ENCODE results near the gene CALR.
"Not testable (repeated sequence)": the region's sequence is repeated elsewhere in the genome, so short reads cannot be mapped to it uniquely, and the experiment has no call there.

CALR gene

GRCh38 chr19:12952488-12953137, 14.2 kb downstream of the CALR start:
- DNase-seq (ENCODE audit: low read depth) = no peak

DNA sequence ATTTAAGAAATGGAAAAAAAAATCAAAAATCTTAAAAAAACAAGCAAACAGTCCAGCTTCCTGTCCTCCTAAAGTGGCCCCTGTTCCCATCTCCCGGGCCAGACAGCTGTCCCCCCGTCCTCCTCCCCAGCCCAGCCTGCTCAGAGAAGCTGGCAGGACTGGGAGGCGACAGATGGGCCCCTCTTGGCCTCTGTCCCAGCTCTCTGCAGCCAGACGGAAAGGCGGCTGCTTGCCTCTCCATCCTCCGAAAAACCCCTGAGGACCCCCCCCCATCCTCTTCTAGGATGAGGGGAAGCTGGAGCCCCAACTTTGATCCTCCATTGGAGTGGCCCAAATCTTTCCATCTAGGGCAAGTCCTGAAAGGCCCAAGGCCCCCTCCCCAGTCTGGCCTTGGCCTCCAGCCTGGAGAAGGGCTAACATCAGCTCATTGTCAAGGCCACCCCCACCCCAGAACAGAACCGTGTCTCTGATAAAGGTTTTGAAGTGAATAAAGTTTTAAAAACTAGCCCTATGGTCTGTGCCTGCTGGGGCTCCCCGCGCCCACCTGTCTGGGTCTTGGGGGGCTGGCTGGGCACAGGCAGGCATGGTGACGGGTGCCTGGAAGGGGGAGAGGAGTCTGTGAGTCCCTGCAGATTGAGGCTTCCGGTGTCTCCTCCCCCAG, 14.9 kb downstream of the CALR start:
- DNase-seq (ENCODE audit: low read depth) = no peak

DNA sequence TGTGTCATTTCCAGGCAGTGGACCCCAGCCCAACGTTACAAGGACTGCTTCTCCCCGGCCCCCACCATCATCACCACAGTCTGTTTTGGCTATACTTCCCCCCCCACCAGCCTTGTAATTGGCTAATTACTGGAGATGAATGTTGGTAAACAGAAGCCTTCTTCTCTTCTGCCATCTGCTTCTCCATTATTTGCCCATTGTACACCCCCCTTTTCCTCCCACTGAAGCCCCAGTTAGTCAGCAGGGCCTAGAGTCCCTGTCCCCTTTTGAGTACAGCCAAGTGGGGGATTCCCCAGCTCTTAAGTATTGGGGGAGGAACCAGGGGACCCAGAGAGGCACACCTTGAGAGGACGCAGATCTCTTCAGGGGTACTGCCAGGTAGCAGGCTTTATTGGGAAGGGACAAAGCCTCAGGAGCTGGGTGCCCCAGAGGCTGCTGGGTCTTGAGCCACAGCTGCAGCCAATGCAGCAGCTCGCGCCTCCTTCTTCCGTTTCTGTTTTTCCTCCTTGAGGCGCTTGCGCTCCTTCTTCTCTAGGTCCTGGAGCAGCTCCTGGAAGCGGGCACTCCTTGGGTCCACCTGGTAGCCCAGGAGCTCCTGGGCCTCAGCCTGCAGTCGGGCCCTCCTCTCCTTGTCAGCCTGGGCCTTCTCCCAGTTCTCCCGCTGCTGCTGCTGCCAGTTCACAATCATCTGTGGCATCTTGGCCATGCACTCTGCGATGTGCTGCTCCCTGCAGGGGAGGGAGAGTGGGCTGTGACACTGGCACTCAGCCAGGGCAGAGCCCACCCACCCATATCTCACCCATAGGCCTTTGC, 15.6 kb downstream of the CALR start:
- no peak for DNase-seq (ENCODE audit: low read depth)

DNA sequence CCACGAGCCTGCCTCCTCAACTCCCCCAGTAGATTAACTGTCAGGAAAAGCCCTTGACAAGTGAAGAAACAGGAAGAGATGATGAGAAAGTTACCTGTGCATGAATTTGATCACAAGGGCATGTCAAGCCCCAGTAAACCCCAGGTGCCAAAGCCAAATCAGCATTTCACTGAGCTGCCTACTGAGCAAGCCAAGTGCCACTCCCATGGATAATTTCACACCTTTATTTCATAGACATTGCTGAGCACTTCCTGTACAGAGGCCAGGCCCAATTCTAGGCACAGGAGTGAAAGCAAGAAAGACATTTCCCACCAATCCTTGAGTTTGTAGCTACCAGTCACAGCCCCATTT, 16.2 kb downstream of the CALR start:
- no peak for DNase-seq (ENCODE audit: low read depth)

GRCh38 chr19:12955575-12955974, 17.2 kb downstream of the CALR start:
- not testable (repeated sequence) for DNase-seq (ENCODE audit: low read depth)

DNA sequence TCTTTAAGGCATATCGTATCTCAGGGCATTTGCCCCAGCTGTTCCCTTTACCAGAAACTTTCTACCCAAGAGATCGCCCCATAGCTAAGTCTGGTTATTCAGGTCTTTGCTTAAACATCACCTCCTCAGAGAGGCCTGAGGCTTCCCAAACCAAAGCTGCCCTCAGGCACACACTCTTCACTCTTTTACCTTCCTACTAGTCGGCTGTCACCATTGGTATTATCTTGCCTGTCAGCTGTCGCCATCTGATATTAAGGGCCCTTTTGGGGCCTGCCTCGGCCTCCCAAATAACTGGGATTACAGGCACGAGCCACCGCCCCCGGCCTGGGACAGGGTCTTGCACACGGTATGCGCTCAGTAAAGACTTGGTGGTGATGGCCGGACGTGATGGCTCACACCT, 17.6 kb downstream of the CALR start:
- DNase-seq (ENCODE audit: low read depth) = no peak

DNA sequence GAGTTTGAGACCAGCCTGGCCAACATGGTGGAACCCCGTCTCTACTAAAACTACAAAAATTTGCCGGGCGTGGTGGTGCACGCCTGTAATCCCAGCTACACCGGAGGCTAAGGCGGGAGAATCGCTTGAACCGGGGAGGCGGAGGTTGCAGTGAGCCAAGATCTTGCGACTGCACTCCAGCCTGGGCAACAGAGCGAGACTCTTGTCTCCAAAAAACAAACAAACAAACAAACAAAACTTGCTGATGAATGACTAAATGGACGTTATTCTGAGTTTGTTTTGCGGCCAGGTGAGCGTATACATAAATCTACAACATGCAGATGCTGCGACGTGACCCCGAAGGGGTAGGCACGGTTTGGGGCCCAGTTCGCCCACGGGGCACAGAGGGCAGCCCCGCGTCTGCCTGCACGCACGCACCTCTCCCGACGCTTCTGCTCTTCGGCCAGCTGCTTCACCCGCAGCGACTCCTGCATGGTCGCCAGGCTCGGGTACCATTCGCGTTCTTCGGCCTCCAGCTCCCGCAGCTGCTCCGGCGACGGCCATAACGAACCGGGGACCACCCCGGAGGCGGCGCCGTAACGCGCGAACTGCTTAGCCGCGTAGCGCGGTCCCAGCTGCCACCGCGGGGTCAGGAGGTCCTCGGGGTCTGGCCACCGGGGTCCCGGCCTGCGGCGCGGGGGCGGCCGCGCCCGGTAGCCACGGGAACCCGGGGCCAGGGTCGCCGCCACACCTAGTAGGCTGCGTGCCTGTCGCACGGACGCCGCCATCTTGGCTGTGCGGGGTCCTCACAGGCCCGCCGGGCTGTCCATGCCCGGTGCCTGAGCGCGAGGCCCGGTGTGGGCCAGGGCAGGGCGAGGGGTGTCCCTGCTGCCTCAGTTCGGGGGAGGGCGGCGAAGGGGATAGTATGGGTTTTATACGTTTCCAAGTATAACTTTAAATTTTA, 18.3 kb downstream of the CALR start, which contains the start of gene GADD45GIP1:
Gene GADD45GIP1, minus strand, starts transcription at position 778 of the 943 bp plus-strand sequence. Its CDS starts 11 bp downstream, at position 767.
- peak; percentile 69 for DNase-seq (ENCODE audit: low read depth)

DNA sequence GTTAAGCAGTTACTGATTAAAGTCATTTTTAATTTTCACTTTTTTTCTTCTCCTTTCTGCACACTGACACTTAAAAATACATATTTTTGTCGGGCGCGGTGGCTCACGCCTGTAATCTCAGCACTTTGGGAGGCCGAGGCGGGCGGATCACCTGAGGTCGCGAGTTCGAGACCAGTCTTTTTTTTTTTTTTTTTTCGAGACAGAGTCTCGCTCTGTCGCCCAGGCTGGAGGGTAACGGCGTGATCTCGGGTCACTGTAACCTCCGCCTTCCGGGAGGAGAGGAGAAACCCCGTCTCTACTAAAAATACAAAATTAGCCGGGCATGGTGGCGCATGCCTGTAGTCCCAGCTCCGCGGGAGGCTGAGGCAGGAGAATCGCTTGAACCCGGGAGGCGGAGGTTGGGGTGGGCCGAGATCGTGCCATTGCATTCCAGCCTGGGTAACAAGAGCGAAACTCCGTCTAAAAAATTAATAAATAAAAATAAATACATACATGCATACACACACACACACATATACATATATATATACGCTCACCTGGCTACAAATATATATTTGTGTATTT, 19.1 kb downstream of the CALR start:
- not testable (repeated sequence) for DNase-seq (ENCODE audit: low read depth)

DNA sequence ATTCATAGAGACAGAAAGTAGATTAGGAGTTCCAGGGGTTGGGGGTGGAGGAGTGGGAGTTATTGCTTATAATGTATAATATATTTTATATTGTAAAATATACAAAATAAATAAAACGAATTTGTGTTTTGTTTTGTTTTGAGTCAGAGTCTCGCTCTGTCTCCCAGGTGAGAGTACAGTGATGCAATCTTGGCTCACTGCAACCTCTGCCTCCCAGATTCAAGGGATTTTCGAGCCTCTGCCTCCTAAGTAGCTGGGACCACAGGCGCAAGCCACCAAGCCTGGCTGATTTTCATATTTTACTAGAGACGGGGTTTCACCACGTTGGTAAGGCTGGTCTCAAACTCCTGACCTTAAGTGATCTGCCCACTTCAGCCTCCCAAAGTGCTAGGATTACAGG, 21.1 kb downstream of the CALR start:
- DNase-seq (ENCODE audit: low read depth) = no peak

DNA sequence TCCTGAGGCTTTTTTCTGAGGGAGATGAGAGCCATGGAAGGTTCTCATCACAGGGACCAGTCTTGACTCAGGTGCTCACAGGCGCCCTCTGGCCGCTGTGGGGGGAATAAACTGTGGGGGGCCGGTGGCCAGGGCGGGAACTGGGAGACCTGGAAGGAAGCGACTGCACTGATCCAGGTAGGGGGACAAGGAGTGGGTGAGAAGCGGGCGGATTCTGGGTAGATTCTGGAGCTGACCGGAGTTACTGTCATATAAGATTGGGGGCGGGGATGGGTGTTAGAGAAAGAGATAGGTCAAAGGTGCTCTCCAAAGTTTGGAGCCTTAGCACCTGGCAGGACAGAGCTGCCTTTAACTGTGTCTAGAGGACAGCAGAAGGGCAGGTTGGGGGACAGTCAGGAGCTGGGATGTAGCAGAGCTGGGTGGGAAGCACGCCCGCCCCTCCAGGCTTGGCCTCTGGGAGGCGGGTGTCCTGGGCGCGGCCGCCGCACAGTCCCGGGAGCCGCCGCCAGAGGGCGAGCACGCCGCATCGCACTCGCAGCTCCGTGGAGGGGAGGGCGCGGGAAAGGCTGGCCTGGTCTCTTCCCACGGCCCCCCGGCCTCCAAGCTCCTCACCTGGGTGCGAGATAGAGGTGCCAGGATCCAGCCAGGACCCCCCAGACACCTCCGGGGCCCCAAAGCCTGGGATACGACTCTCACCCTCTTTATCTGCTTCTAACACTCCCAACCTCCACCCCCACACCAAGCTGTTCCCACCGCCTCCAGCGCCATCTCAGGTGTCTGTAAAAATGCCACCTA, 26.8 kb downstream of the CALR start:
- peak; percentile 70 for DNase-seq (ENCODE audit: low read depth)

- no peak for DNase-seq (ENCODE audit: low read depth)
These were observed 27.4 kb downstream of the CALR start for GRCh38 chr19:12965812-12966135.

GRCh38 chr19:12967907-12968306, 29.5 kb downstream of the CALR start:
- DNase-seq (ENCODE audit: low read depth) = no peak

DNA sequence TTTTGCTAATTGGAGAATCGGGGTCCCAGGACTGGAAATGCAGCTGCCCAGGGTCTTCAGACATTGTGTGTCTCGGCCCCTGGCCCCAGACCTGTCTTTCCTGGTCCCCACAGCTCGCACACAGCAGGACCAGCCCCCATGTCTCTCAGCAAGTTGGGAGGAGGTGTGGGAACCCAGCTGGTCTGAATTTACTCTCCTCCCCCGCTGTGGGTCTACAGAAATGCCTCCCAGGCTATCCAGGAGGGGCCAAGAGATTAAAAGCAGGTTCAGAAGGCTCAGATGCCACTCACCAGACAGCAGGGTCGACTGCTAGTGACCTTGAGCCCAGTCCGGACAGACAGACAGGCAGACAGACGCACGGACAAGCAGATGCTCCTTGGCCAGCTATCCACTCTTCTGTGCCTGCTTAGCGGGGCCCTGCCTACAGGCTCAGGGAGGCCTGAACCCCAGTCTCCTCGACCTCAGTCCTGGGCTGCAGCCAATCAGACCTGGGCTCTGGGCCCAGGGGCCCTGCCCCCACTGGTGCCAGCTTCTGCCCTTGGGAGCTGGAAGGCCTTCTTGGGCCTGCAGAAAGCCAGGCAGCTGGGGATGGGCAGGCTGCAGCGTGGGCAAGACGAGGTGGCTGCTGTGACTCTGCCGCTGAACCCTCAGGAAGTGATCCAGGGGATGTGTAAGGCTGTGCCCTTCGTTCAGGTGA, 31.0 kb downstream of the CALR start, which contains the start of gene DAND5:
Gene DAND5, plus strand, starts transcription at position 285 of the 697 bp plus-strand sequence. Its CDS starts 85 bp downstream, at position 370.
- no peak for DNase-seq (ENCODE audit: low read depth)

DNA sequence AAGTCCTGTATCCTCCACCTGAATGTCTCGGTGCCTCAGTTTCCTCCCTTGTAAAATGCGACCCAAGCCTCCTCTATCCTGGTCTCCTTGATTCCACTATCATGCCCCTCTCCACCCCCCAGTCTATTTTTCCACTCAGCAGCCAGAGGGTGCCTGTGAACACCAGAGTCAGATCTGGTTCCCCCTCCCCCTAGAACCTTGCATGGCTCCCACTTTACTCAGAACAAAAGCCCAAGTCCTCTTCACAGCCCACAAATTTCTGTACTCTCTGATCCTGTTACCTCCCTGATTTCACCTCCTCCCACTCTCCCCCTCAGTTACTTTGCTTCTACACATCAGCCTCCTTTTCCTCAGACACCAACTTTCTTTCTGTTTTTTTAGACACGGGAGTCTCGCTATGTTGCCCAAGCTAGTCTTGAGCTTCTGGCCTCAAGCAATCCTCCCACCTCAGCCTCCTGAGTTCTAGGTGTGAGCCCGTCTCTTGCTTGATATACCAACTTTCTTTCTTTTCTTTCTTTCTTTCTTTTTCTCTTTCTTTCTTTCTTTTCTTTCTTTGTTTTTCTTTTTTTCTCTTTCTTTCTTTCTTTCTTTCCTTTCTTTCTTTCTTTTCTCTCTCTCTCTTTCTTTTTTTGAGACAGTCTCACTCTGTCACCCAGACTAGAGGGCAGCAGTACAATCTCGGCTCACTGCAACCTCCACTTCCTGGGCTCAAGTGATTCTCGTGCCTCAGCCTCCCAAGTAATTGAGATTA, 31.8 kb downstream of the CALR start:
- DNase-seq (ENCODE audit: low read depth) = no peak

DNA sequence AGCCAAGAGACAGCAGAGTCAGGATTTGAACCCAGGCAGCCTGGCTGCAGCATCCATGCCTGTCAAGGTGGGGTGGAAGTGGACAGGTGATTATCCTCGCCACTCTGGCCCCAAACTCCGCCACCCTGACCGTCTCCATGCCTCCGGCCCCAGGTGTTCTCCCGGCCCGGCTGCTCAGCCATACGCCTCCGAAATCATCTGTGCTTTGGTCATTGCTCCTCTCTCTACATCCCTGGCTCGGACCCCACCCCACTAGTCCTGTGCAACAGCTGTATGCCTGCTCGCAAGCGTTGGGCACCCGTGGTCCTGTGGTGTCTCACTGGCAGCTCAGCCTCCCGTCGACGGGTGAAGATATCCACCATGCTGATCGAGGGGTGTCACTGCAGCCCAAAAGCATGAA, 34.8 kb downstream of the CALR start:
- no peak for DNase-seq (ENCODE audit: low read depth)

DNA sequence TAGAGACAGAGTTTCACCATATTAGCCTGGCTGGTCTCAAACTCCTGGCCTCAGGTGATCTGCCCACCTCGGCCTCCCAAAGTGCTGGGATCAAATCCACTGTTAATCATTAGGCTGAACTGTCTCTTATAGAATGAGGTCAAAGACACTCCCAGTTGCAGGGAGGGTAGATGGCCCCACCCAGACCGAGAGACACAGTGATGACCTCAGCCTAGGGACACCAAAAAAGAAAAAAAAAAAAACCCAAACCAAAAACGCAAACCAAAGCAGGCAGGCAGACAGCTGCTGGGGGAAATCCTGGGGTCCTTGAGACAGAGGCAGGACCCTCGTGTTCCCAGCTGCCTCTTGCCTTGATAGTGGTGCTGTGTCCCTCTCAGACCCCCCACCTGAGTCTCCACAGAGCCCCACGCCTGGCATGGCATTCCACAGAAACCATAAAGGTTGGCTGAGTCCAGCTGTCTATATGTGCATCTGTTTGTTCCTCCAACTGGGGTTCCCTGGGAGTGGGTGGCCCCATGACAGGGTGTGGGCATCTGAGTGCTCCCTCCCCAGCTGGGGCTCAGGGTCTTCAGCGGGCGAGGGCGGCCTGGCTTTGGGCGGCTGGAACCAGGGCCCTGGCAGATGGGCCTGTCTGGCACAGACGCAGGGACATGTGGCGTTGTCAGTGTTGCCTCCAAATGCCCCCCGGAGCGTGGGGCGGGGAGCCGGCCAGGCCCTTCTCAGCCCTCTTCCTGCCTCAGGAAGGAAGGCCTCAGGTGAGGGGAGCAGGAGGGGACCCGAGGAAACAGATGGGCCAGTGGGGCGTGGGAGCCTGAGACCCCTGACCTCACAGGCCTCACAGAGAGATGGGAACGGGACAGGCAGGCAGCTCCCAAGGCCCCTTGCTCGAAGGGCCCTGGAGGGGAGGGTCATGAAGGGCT, 36.2 kb downstream of the CALR start:
- no peak for DNase-seq (ENCODE audit: low read depth)

DNA sequence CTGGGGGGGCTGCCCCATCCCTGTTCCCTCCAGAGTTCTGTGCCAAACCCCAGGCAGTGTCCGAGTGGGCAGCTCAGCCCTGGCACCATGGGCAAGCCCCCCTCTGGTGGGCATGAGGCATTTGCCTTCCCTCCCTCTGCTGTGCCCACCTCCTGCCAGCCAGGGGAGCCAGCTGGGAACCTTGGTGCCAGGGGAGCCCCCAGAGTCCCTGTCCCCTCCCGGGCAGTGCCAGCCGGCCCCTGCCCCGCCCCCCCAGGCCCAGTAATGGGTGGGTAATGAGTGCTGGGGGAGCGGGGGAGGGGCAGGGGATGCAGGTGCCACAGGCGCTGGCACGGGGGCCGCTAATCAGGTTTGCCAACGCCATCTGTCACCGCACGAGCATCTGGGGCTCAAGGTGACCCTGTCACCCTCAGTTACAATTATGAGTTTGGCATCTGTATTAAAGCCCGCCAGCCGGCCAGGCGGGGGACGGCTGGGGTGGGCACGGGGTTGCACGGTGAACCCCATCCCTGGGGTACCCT, 36.9 kb downstream of the CALR start:
- no peak for DNase-seq (ENCODE audit: low read depth)

DNA sequence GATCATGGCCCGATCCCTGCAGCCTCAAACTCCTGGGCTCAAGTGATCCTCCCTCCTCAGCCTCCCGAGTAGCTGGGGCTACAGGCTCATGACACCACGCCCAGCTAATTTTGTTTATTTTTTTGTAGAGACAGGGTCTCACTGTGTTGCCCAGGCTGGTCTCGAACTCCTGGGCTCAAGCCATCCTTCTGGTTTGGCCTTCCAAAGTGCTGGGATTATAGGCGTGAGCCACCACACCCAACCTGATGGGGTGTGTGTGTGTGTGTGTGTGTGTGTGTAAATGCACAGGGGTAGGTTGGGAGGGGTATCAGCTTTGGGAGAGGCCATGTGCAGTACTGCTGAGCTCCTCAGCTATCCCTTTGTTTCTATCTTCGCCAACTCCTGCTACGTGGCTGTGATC, 37.7 kb downstream of the CALR start:
- DNase-seq (ENCODE audit: low read depth) = not testable (repeated sequence)

Data from T follicular helper cell (primary cell).